22Rv1 (cell line): Measurements from ENCODE around the gene MBNL2.

Source experiments
- ZFX ChIP-seq: fragments of 450-650 bp; IDR thresholded peaks from 2 replicates; pipeline ENCODE4 v1.6.1; 2017; ENCODE audit warnings: antibody characterized with exemption, borderline replicate concordance
- TF ChIP-seq, protein P1 (sequence below): fragments of 450-650 bp; IDR thresholded peaks from 2 replicates; pipeline ENCODE4 v1.5.1; 2017; ENCODE audit warnings: mild to moderate bottlenecking

DNA sequence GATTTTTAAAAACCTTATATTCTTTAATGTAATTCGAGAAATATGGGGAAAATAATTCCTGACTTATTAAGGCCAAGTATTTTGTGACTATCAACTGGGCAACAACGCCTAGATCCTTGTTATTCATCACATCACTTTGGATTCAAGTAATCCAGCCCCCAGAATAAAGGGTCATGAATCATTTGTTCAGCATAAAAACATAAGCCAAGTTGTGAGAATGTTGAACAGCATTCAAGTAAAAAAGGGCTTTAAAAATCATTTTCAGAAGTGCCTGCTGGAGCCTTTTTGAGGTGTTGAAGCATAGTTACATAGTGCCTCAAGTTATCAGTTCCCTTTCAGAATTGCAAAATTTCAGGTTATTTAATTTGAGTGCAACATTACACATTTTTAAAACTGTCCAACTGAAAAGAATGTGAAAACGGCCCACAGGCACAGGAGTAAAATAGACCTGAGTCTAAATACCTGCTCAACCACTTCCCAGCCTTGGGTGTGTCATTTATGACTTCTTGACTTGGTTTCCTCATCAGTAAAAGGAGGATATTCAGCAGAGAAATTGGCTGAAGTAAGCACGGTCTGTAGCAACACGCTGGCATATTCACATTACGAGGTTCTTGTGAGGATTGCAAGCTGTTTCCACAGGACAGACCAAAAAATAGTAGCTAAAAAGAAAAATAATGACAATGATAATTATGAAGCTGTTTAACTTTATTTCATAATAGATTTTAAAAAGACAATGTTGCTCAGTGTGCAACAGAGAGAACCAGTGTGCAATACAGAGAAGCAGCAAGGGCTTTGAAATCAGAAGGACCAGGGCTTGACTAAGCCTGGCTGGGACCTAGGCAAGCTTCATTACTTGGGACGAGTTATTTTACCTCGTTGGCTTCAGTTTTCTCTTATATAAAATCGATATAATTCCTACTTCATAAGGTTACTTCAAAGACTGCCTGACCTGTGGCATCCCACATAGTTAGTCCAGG is 56.6 kb downstream of the MBNL2 start:
- TF ChIP-seq, protein P1, sequence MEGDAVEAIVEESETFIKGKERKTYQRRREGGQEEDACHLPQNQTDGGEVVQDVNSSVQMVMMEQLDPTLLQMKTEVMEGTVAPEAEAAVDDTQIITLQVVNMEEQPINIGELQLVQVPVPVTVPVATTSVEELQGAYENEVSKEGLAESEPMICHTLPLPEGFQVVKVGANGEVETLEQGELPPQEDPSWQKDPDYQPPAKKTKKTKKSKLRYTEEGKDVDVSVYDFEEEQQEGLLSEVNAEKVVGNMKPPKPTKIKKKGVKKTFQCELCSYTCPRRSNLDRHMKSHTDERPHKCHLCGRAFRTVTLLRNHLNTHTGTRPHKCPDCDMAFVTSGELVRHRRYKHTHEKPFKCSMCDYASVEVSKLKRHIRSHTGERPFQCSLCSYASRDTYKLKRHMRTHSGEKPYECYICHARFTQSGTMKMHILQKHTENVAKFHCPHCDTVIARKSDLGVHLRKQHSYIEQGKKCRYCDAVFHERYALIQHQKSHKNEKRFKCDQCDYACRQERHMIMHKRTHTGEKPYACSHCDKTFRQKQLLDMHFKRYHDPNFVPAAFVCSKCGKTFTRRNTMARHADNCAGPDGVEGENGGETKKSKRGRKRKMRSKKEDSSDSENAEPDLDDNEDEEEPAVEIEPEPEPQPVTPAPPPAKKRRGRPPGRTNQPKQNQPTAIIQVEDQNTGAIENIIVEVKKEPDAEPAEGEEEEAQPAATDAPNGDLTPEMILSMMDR: no peak
- no peak for TF ChIP-seq ZFX
